Muscle layer of duodenum (tissue), 2 donors: Measurements from ENCODE around the gene SH3RF3.
A peak's percentile ranks its signal among the peaks of the same experiment; 100 is the strongest.

ENCODE experiments used
- H3K27ac ChIP-seq: one replicate; pipeline ENCODE4 v1.7.0; 2013; ENCODE audit warnings: mild to moderate bottlenecking, low read length
- H3K27me3 ChIP-seq: one replicate; pipeline ENCODE4 v1.7.0; 2013; ENCODE audit warnings: low read depth, mild to moderate bottlenecking, control low read depth, low read length
- H3K36me3 ChIP-seq, 2 donors: one replicate each; pipeline ENCODE4 v1.7.0; 2013; ENCODE audit warnings: low read length in 2 of 2, control low read depth in 1 of 2, mild to moderate bottlenecking in 1 of 2; ENCODE audit not compliant: insufficient read depth in 2 of 2, control insufficient read depth in 1 of 2
- H3K4me1 ChIP-seq, 2 donors: one replicate each; pipeline ENCODE4 v1.7.0; 2013; ENCODE audit warnings: low read length in 2 of 2, mild to moderate bottlenecking in 2 of 2, control low read depth in 1 of 2, moderate library complexity in 1 of 2; ENCODE audit not compliant: insufficient read depth in 2 of 2, control insufficient read depth in 1 of 2
- H3K4me3 ChIP-seq, 2 donors: one replicate each; pipeline ENCODE4 v1.7.0; 2013; ENCODE audit warnings: low read length in 2 of 2, low read depth in 1 of 2, mild to moderate bottlenecking in 1 of 2
- H3K9me3 ChIP-seq, 2 donors: one replicate each; pipeline ENCODE4 v1.7.0; 2013; ENCODE audit warnings: low read length in 2 of 2, control low read depth in 1 of 2, mild to moderate bottlenecking in 1 of 2; ENCODE audit not compliant: control insufficient read depth in 1 of 2
- donor health status: healthy.

The SH3RF3 gene

DNA sequence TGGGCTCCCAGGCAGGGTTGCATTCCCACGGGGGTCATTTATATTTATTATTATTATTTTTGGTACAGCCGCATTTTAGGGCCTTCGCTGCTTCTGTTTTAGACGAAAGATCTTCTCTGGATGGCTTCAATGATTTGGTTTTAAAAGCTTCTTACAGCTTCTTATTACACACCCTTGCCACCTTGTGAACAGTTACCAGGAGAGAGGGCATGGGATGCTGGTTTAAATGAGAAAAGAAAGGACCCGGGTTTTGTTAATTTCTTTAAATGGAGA lies 1.7 kb downstream of the SH3RF3 start:
- Histone ChIP-seq H3K4me3 (peak overlapping the region; percentile 62 to 89), H3K27me3 (peaks cover 3% of the 10 kb centered on the region), H3K4me1 (peaks cover 3 to 9% of the 10 kb centered on the region in 2 donors), H3K27ac (no peak overlapping the region), H3K9me3 (no peaks in the 10 kb centered on the region), H3K36me3 (no peaks in the 10 kb centered on the region)

DNA sequence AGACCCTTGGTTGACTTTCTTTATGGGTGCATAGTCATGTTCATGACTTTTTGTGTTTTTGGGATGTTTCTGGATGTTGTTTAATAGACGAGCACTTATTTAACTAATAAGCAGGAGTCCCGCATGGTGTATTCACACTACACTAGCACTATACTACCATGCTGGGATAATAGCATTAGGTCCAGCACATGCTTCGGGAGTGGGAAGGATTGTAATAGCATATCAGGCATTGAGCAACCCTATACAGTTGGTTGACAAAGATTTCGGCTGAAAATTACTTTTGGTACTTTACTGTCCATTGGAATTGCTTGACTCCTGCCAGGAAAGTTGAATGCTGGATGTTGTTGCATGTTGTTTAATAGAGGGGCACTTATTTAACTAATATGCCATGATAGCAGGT lies 2.8 kb downstream of the SH3RF3 start:
- Histone ChIP-seq H3K27ac (no peak overlapping the region), H3K36me3 (no peaks in the 10 kb centered on the region), H3K4me1 (peaks cover 3 to 13% of the 10 kb centered on the region in 2 donors), H3K27me3 (peaks cover 3% of the 10 kb centered on the region), H3K9me3 (no peaks in the 10 kb centered on the region), H3K4me3 (no peak overlapping the region)

DNA sequence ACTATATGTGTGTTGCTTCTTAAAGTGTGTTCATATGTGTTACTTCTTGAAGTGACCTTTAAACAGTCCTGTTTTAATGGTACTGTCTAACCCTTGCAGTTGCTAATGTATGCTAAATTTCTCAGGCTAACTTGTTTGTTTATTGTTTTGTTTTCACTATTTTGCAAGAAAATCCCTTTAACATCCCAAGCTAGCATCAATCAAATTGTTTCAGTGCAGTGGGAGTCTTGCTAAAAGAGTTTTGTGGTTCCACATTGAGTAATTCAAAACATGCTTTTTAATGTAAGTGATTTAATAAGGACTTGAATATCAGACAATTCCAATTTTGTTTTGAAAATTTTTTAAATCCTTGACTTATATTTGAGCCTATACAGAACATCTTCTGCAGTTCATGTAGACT lies 3.6 kb downstream of the SH3RF3 start:
- Histone ChIP-seq H3K27me3 (peaks cover 3% of the 10 kb centered on the region), H3K4me3 (no peak overlapping the region), H3K4me1 (peaks cover 3 to 13% of the 10 kb centered on the region in 2 donors), H3K36me3 (no peaks in the 10 kb centered on the region), H3K27ac (no peak overlapping the region), H3K9me3 (no peaks in the 10 kb centered on the region)

DNA sequence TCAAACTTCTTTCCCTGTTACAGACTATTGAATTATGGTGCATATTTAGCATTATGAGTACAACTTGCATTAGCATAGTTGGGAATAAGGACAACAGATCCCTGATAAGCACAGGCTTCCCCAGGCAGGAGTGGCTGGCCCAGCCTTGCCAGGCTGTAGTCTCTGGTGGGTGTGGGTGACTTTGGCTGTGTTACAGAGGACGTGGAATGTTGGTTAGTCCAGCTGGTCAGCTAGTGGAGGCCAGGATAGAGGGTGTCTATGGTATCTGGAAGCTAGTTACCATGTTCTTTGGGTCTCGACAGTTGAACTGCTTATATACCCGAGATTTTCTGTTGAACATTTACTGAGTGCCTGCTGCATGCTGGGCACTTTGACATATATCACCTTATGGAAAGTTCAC lies 4.7 kb downstream of the SH3RF3 start:
- Histone ChIP-seq H3K4me3 (no peak overlapping the region), H3K9me3 (no peaks in the 10 kb centered on the region), H3K36me3 (no peaks in the 10 kb centered on the region), H3K4me1 (peaks cover 3 to 13% of the 10 kb centered on the region in 2 donors), H3K27ac (no peak overlapping the region), H3K27me3 (peaks cover 3% of the 10 kb centered on the region)

DNA sequence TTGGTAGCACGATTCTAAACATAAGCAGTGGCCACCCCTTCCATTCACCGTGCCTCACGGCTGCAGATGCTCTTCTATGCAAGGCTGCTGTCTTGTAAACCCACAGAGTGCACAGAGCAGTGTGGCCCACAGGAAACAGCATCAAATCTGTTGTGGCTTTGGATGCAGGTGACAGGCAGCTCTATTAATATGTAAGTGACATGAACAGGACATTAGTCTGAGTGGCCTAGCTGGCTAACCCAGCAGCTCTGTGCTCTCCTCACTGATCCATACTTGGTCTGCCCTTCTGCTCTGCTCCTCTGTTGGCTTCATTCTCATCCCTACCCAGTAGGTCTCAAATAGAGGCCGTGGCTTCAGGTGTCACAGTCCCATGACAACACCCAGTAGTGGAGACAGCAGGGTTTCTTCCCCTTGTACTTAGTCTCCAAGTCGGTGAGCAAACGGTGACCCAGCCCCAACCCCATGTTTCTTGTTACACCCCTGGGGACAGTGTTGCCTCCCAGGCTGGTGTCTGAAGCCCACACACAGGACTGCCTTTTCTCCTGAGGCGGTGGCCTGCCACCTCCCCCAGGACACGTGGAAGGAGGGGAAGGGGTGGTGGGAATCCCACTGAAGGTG lies 5.8 kb downstream of the SH3RF3 start:
- H3K4me3 ChIP-seq: no peak overlapping the region
- peaks cover 3 to 13% of the 10 kb centered on the region in 2 donors for H3K4me1 ChIP-seq
- no peaks in the 10 kb centered on the region for H3K9me3 ChIP-seq
- peaks cover 3% of the 10 kb centered on the region for H3K27me3 ChIP-seq
- no peaks in the 10 kb centered on the region for H3K36me3 ChIP-seq
- H3K27ac ChIP-seq: no peak overlapping the region

DNA sequence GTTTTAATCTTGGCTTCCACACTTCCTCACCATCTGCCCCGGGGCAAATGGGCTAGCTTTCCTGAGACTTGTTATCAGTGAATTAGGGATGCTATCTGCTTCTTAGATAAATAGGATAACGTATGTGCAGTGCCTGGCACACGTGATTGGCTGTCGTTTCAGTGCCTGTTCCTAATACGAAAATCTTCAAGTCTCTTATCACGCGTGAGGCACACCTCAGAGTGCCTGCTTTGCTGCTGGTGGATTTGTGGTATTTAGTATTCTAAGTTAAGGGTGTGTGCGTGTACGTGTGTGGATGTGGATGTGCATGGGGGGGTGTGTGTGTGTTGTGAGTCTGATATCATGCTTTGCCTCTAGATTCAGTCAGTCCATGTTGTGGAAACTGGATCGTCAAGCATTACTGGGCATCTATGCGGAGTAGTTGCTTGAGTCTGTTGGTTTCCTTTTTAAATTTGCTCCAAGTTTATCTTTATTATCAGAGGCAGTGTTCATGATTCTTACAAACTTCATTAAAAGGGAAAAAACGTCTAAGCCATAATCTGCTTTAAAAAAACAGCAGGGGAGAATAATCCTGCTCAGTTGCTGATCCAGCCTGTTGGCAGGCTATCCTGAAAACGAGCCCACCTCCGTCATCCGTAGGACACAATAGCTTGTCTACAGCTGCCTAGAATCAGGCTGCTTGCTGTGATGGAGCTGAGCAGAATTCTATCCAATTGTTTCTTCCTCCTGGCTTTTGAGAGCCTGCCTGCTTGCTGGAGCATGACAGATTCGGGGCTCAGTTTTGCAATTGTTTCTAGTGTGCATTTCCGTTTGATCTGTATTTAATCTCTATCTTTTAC lies 6.6 kb downstream of the SH3RF3 start:
- Histone ChIP-seq H3K36me3 (no peaks in the 10 kb centered on the region), H3K4me1 (peaks cover 0 to 8% of the 10 kb centered on the region in 2 donors), H3K27ac (no peak overlapping the region), H3K9me3 (no peaks in the 10 kb centered on the region), H3K27me3 (no peaks in the 10 kb centered on the region), H3K4me3 (no peak overlapping the region)

DNA sequence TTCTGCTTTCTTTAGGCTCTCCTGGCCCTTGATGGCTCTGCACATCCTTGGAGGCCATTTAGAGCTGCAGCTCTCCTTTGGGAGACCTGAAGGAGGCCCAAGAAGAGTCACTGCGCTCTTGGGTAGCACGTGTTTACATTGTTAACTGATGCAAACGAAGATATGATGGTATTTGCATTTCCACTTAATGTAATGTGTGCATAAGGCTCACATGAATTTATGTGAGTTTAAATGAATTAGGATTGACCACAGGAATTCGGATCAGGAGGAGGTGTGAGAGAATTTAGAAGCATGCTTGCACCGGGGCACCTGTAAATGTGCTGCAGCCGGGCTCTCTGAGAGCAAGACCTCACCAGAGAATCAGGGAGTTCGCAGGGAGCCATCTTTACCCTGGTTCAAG lies 7.5 kb downstream of the SH3RF3 start:
- Histone ChIP-seq H3K4me1 (peaks cover 0 to 3% of the 10 kb centered on the region in 2 donors), H3K9me3 (no peaks in the 10 kb centered on the region), H3K36me3 (no peaks in the 10 kb centered on the region), H3K4me3 (no peak overlapping the region), H3K27ac (no peak overlapping the region), H3K27me3 (no peaks in the 10 kb centered on the region)

DNA sequence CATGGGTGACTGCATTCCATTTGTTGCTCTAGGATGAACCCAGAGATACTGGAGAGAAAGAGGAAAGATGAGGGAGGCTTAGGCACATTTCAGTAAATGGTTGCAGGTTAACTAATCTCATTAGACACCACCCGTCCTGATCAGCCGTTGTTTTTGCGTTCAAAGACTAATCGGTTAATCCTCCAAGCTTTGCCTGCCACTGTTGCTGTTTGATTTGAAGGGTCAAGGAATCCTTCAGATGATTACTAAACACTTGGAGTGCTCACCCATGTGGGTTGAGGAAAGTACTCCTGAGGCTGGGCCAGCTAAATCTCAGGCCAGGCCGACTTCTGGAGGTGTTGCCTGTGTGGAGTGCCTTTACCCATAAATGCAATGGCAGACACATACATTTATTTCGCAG lies 8.6 kb downstream of the SH3RF3 start:
- Histone ChIP-seq H3K4me3 (no peak overlapping the region), H3K9me3 (no peaks in the 10 kb centered on the region), H3K4me1 (peaks cover 0 to 3% of the 10 kb centered on the region in 2 donors), H3K36me3 (no peaks in the 10 kb centered on the region), H3K27me3 (no peaks in the 10 kb centered on the region), H3K27ac (no peak overlapping the region)

DNA sequence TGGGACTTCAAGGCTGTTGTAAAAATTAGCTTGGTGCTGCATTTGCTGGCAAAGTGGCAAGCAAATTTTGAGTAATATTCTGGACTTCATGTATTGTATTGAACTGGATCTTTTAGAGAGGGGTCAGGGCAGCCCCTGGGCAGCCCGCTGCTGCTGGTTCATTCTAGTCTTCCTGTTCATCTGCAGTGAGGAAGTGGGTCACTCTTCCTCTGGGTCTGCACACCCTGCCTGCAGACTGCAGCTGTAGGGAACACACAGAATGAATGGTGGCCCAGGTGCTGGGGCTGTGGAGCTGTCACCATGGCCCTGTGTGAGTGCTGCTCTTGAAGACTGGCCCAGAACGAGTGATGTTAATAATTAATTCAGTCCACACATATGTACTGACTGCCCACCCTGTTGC lies 9.4 kb downstream of the SH3RF3 start:
- Histone ChIP-seq H3K4me1 (peaks cover 0 to 3% of the 10 kb centered on the region in 2 donors), H3K27ac (no peak overlapping the region)

DNA sequence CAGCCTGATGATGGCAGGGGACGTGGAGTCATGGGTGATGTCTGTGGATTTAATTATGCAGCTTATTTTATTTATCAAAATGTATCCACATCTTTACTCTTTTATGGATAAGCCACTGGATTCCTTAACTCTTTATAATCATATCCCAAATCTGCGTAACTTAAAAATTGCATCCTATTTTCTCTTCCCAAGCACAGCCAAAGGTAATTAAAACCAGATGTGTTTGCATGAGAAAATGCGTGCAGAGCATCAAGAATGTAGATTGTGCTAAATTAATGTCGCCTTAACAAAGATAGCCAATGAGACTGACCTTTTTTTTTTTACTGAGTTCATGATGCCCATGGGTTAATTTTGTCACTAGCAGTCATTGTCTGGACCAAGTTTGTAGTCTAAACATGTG lies 10.0 kb downstream of the SH3RF3 start:
- Histone ChIP-seq H3K4me1 (peaks cover 0 to 3% of the 10 kb centered on the region in 2 donors), H3K4me3 (no peak overlapping the region), H3K9me3 (no peaks in the 10 kb centered on the region), H3K27ac (no peak overlapping the region), H3K27me3 (no peaks in the 10 kb centered on the region), H3K36me3 (no peaks in the 10 kb centered on the region)

More for the DNA sequence above, 9.4 kb downstream of the SH3RF3 start:
- no peak overlapping the region for H3K4me3 ChIP-seq
- H3K9me3 ChIP-seq: no peaks in the 10 kb centered on the region
- no peaks in the 10 kb centered on the region for H3K27me3 ChIP-seq
- no peaks in the 10 kb centered on the region for H3K36me3 ChIP-seq

DNA sequence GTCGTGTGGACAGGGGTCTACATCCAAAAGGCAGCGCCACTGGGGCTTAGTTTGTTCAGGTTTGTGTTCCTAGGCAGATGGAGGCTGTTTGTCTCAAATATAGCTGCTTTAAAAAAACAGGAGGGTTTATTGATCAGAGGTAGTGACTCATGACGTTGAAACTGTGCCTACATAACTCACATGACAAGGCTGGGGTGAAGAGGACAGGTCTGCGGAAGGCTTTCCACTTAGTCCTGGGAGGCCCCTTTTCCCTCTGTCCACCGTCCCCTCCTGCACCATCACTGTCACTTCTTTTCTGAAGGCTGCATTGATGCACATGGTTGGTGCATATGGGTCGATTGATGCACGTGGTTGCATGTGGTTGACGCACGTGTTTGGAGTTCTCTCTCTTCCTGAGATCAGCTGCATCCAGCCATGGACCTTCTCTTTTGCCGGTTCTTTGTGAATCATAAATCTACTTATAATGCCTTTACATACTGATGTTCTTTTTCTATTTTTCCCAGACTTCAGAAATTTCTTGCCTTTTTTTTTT lies 10.9 kb downstream of the SH3RF3 start:
- no peaks in the 10 kb centered on the region for H3K36me3 ChIP-seq
- H3K27me3 ChIP-seq: no peaks in the 10 kb centered on the region
- H3K4me3 ChIP-seq: no peak overlapping the region
- no peaks in the 10 kb centered on the region for H3K9me3 ChIP-seq
- no peak overlapping the region for H3K27ac ChIP-seq
- peaks cover 0 to 3% of the 10 kb centered on the region in 2 donors for H3K4me1 ChIP-seq
